RWPE1 (cell line): ENCODE measurements around the gene CD2AP.
A peak's percentile ranks its signal among the peaks of the same experiment; 100 is the strongest.
"Not testable (repeated sequence)": the region's sequence is repeated elsewhere in the genome, so short reads cannot be mapped to it uniquely, and the experiment has no call there.

Experiments used
- CTCF ChIA-PET: fragments of 350-600 bp; sonication (Branson Sonifier 250); formaldehyde crosslinking; extraction: SDS; loops from one replicate; lab custom pipeline; 2021; lab: Yijun Ruan, JAX
- POLR2A ChIA-PET: fragments of 400-600 bp; formaldehyde crosslinking; extraction: SDS; loops from one replicate; lab custom pipeline; 2020; ENCODE audit warnings: antibody characterized with exemption; ENCODE audit not compliant: low non-redundant PET; lab: Yijun Ruan, JAX
- DNase-seq: peaks from one replicate; pipeline ENCODE4 v3.0.0; 2012; ENCODE audit warnings: low spot score
- H3K27ac ChIP-seq: fragments of 450-650 bp; 2 replicates; pipeline ENCODE4 v1.5.1; 2017
- TF ChIP-seq, protein P1 (sequence below): fragments of 450-650 bp; conservative IDR thresholded peaks from 2 replicates; pipeline ENCODE4 v1.5.1; 2017; ENCODE audit warnings: low read depth, mild to moderate bottlenecking

Gene CD2AP

GRCh38 chr6:47647188-47647587 lies 169.6 kb downstream of the CD2AP start:
- ChIA-PET CTCF (interaction anchor here (0.6 to 1.7 kb wide), 2 partner anchors 16 to 87 kb away, joined by 6 to 10 read pairs; no protein-coding TSS in a partner anchor), POLR2A (no interaction called here)
- TF ChIP-seq, protein P1, sequence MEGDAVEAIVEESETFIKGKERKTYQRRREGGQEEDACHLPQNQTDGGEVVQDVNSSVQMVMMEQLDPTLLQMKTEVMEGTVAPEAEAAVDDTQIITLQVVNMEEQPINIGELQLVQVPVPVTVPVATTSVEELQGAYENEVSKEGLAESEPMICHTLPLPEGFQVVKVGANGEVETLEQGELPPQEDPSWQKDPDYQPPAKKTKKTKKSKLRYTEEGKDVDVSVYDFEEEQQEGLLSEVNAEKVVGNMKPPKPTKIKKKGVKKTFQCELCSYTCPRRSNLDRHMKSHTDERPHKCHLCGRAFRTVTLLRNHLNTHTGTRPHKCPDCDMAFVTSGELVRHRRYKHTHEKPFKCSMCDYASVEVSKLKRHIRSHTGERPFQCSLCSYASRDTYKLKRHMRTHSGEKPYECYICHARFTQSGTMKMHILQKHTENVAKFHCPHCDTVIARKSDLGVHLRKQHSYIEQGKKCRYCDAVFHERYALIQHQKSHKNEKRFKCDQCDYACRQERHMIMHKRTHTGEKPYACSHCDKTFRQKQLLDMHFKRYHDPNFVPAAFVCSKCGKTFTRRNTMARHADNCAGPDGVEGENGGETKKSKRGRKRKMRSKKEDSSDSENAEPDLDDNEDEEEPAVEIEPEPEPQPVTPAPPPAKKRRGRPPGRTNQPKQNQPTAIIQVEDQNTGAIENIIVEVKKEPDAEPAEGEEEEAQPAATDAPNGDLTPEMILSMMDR, result no peak
- H3K27ac ChIP-seq, result no peak overlapping the region
- DNase-seq, result no peak

DNA sequence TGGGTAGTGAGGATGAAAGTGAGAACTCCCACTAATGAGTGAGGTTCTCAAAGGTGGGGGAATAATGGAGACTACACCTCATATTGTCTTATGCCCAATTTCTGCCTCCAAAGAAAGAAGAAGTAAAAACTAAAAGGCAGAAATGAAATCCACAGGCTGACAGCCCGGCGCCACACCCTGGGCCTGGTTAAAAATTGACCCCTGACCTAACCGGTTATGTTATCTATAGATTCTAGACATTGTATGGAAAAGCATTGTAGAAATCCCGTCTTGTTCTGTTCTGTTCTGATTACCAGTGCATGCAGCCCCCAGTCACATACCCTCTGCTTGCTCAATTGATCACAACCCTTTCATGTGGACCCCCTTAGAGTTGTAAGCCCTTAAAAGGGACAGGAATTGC lies 170.0 kb downstream of the CD2AP start:
- POLR2A ChIA-PET, DNase-seq, H3K27ac ChIP-seq: not testable (repeated sequence)
- CTCF ChIA-PET, result interaction anchor here (1.7 kb wide), 1 partner anchor 86 kb away, joined by 10 read pairs; no protein-coding TSS in a partner anchor

- no peak for DNase-seq
- TF ChIP-seq, protein P1, result no peak
- CTCF ChIA-PET, result no interaction called here
- H3K27ac ChIP-seq, result no peak overlapping the region
- POLR2A ChIA-PET, result no interaction called here
Measured at GRCh38 chr6:47648031-47648430, 170.4 kb downstream of the CD2AP start.

DNA sequence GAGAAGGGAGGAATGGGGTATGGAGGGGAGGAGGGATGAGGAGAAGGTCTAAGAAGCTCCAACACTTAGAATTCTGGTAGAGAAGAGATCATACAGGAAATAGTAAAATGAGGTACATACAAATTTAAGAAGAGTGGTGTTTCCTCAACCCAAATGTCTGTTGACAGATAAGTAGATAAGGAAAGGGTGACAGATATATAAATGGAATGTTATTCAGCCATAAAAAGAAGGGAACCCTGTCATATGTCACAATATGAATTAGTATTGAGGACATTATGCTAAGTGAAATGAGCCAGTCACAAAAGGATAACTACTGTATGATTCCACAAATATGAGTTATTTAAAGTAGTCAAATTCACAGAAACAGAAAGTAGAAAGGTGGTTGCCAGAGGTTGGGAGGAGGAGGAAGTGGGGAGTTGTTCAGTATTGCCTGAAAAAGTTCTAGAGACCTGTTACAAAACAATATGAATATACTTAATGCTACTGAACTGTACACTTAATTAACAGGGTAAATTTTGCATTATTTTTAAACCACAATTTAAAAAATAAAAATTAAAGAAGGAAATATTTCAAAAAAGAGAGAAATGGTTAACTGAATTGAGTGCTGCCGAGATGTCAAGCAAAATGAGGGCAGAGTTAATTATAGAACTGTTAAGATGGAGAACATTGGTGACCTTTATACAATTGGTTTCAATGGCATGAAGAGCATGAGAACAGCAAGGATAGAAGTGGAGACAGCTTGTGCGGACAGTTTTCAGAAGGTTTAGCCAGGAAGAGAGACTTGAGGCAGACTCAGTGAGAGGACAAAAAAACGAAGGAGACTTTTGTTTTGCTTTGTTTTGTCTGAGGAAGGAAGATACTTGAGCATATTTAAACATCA lies 173.2 kb downstream of the CD2AP start:
- ChIA-PET POLR2A (no interaction called here), CTCF (no interaction called here)
- no peak overlapping the region for H3K27ac ChIP-seq
- TF ChIP-seq, protein P1, result no peak
- DNase-seq, result no peak

- ChIA-PET CTCF (no interaction called here), POLR2A (no interaction called here)
- peak; percentile 76 for DNase-seq
- H3K27ac ChIP-seq, result no peak overlapping the region
- TF ChIP-seq, protein P1, result no peak
Measured at GRCh38 chr6:47651505-47651944, 173.9 kb downstream of the CD2AP start.

DNA sequence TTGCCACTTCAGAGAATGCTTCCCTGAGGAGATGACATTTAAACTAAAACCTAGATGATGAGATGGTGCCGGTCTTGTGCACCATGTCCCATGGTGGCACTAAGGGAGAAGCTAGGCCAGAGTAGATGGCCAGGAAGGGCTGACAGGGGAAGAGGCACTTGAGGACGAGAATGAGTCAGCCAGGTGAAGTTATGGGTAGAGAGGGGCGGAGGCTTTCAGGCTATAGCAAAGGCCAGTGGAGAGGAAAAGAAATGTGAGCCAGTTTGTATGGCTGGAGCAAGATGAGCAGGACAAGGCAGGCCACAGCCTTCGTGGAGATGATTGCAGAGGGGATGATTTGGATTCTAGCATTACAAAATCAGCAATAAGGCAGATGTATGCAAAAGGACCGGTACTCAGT lies 176.1 kb downstream of the CD2AP start:
- ChIA-PET CTCF (no interaction called here), POLR2A (no interaction called here)
- TF ChIP-seq, protein P1, result no peak
- no peak overlapping the region for H3K27ac ChIP-seq
- no peak for DNase-seq

GRCh38 chr6:47654255-47654654 lies 176.7 kb downstream of the CD2AP start:
- TF ChIP-seq, protein P1, result no peak
- H3K27ac ChIP-seq, result no peak overlapping the region
- ChIA-PET CTCF (no interaction called here), POLR2A (no interaction called here)
- no peak for DNase-seq
